ENCODE data around the gene TTLL5.

Gene TTLL5

DNA sequence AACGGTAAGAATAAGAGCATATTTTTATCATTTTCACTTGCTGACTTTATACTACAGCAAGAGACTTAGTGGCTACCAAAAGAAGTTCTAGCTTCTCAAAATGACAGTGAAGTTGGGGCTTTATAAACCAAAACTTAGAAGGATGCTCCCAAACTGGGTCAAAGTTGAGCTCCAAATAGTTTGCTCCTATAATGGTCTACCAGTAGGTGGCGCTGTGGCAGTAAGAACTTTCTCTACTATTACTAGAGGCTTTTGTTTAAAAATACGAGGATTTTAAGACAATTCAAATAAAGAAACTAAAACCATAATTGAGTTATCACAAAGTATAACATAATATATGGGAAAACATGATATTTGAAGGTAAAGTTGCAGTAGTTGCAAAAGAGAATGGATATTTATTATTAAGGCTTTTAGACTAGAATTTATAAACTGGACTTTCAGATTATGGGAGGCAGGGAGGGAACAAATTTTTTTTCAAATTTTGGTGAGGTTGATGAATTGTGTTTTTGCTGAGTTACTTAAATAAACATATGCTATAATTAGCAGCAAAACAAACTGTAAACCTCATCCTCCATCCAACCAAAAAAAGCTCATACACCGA lies 245.7 kb downstream of the TTLL5 start:
- H3K4me3 ChIP-seq (ENCODE audit: low read length), result no peak overlapping the region
- H3K4me2 ChIP-seq (ENCODE audit: low read length), result no peak overlapping the region
- H3K9me3 ChIP-seq (ENCODE audit: control insufficient read depth, insufficient read depth, low read length), result no peaks in the 10 kb centered on the region
- H3K27me3 ChIP-seq (ENCODE audit: control insufficient read depth, low read length), result no peaks in the 10 kb centered on the region
- peaks cover 7% of the 10 kb centered on the region for H3K4me1 ChIP-seq (ENCODE audit: control insufficient read depth, low read length)
- H3K9me2 ChIP-seq (replicated peaks; ENCODE audit: control insufficient read depth, low read length), result no peaks in the 10 kb centered on the region
- TF ChIP-seq EZH2phosphoT487 (IDR thresholded peaks at IDR 0.05; ENCODE audit: borderline replicate concordance, low read length), result no peak
- TF ChIP-seq CTCF (IDR thresholded peaks at IDR 0.05; ENCODE audit: low read depth, low read length, poor library complexity, severe bottlenecking), result peak; percentile 86
- no peaks in the 10 kb centered on the region for H3K79me2 ChIP-seq (ENCODE audit: control insufficient read depth, low read length)
- H3K36me3 ChIP-seq (ENCODE audit: control insufficient read depth, low read length), result no peaks in the 10 kb centered on the region
- no peaks in the 10 kb centered on the region for H4K20me1 ChIP-seq (ENCODE audit: control insufficient read depth, insufficient read depth, low read depth, low read length)
- no peaks in the 10 kb centered on the region for H3F3A ChIP-seq (ENCODE audit: control insufficient read depth, insufficient read depth)
- H3K27ac ChIP-seq (ENCODE audit: low read depth, low read length), result no peak overlapping the region

- TF ChIP-seq EZH2phosphoT487 (IDR thresholded peaks at IDR 0.05; ENCODE audit: borderline replicate concordance, low read length) (no peak), CTCF (IDR thresholded peaks at IDR 0.05; ENCODE audit: low read depth, low read length, poor library complexity, severe bottlenecking) (no peak)
- H3K27ac ChIP-seq (ENCODE audit: low read depth, low read length), result no peak overlapping the region
- H3K4me1 ChIP-seq (ENCODE audit: control insufficient read depth, low read length), result peaks cover 7% of the 10 kb centered on the region
- H3K79me2 ChIP-seq (ENCODE audit: control insufficient read depth, low read length), result no peaks in the 10 kb centered on the region
- no peaks in the 10 kb centered on the region for H3K9me3 ChIP-seq (ENCODE audit: control insufficient read depth, insufficient read depth, low read length)
- H4K20me1 ChIP-seq (ENCODE audit: control insufficient read depth, insufficient read depth, low read depth, low read length), result no peaks in the 10 kb centered on the region
- H3K36me3 ChIP-seq (ENCODE audit: control insufficient read depth, low read length), result no peaks in the 10 kb centered on the region
- no peaks in the 10 kb centered on the region for H3K9me2 ChIP-seq (replicated peaks; ENCODE audit: control insufficient read depth, low read length)
- no peak overlapping the region for H3K4me3 ChIP-seq (ENCODE audit: low read length)
- no peaks in the 10 kb centered on the region for H3K27me3 ChIP-seq (ENCODE audit: control insufficient read depth, low read length)
- H3K4me2 ChIP-seq (ENCODE audit: low read length), result no peak overlapping the region
- H3F3A ChIP-seq (ENCODE audit: control insufficient read depth, insufficient read depth), result no peaks in the 10 kb centered on the region
Observed at GRCh38 chr14:75907756-75908359, 246.8 kb downstream of the TTLL5 start.

DNA sequence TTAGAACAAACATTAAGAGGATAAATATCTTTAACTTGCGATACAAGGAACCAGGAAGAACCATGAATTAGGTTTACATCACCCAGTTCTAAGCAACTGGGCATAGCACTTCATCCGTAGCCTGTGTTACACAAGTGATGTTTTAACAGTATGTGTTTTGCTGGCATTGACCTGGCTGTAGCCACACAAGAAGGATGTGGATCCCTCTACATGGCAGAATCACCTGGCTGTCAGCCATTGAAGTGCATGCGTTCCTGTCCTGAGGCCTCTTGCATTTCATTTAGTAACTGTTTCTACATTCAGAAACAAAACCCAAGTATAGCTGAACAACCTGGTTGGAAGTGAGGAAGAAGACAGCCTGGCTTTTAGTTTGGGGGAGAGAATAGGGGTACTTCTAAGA lies 248.6 kb downstream of the TTLL5 start:
- H3K27ac ChIP-seq (ENCODE audit: low read depth, low read length), result no peak overlapping the region
- H4K20me1 ChIP-seq (ENCODE audit: control insufficient read depth, insufficient read depth, low read depth, low read length), result no peaks in the 10 kb centered on the region
- H3F3A ChIP-seq (ENCODE audit: control insufficient read depth, insufficient read depth), result no peaks in the 10 kb centered on the region

More for the DNA sequence above, 248.6 kb downstream of the TTLL5 start:
- Histone ChIP-seq H3K36me3 (ENCODE audit: control insufficient read depth, low read length) (no peaks in the 10 kb centered on the region), H3K9me2 (replicated peaks; ENCODE audit: control insufficient read depth, low read length) (no peaks in the 10 kb centered on the region), H3K4me3 (ENCODE audit: low read length) (no peak overlapping the region), H3K79me2 (ENCODE audit: control insufficient read depth, low read length) (no peaks in the 10 kb centered on the region), H3K27me3 (ENCODE audit: control insufficient read depth, low read length) (no peaks in the 10 kb centered on the region), H3K4me1 (ENCODE audit: control insufficient read depth, low read length) (peaks cover 7% of the 10 kb centered on the region), H3K9me3 (ENCODE audit: control insufficient read depth, insufficient read depth, low read length) (no peaks in the 10 kb centered on the region), H3K4me2 (ENCODE audit: low read length) (no peak overlapping the region)
- no peak for TF ChIP-seq CTCF (IDR thresholded peaks at IDR 0.05; ENCODE audit: low read depth, low read length, poor library complexity, severe bottlenecking)
- no peak for TF ChIP-seq EZH2phosphoT487 (IDR thresholded peaks at IDR 0.05; ENCODE audit: borderline replicate concordance, low read length)

All from DOHH2 (cell line).